HCT116 (cell line): Measurements from ENCODE around the gene POLA1. TPM values are rescaled to one million over a fixed set of nuclear protein-coding genes. Genes with fewer than 3 reads are reported as not detected.

Experiments used
- ATAC-seq: fragments of 200-7000 bp; cut with Tn5 transposase; 2 replicates; pipeline ENCODE4 v1.9.1; 2020; ENCODE audit warnings: mild to moderate bottlenecking, moderate library complexity
- BruUV-seq: library from RNA; stranded (reverse); fragments of 400-500 nt; replicated peaks from 2 replicates; lab custom pipeline; 2021; lab: Mats Ljungman, UMichigan
- CTCF ChIA-PET: fragments of 300-600 bp; sonication (Branson Sonifier 250); formaldehyde crosslinking; loops from one replicate; lab custom pipeline; 2021; ENCODE audit warnings: antibody characterized with exemption; lab: Charles Lee
- POLR2A ChIA-PET: fragments of 300-600, 350-600 bp; sonication (Branson Sonifier 250); formaldehyde crosslinking; loops from one replicate; lab custom pipeline; 2021; ENCODE audit warnings: antibody characterized with exemption; lab: Charles Lee
- RAD21 ChIA-PET, 2 experiments: fragments of 300-600 bp; sonication (Branson Sonifier 250); formaldehyde crosslinking; loops; one replicate each; lab custom pipeline; 2023; ENCODE audit warnings: low total read pairs in 2 of 2; ENCODE audit not compliant: uncharacterized antibody in 2 of 2, unreplicated experiment in 2 of 2, low non-redundant PET in 1 of 2; lab: Charles Lee
- DNase-seq: peaks from one replicate; pipeline ENCODE4 v3.0.0-alpha.2; 2010; ENCODE audit warnings: low read depth, low spot score
- H2AFZ ChIP-seq: fragments of 200-600 bp; shearing (Covaris generic), sonication (generic); 2 replicates; pipeline ENCODE4 v1.6.1; 2017; ENCODE audit warnings: low read depth, mixed run types, mixed read lengths, antibody characterized with exemption, low read length; ENCODE audit not compliant: poor library complexity, severe bottlenecking
- H3K27ac ChIP-seq: 2 replicates; pipeline ENCODE4 v1.5.1; 2012; ENCODE audit warnings: low read depth, low read length
- H3K27me3 ChIP-seq: fragments of 200-600 bp; sonication (generic); 2 replicates; pipeline ENCODE4 v1.6.1; 2016; ENCODE audit warnings: mixed run types, low read length, mixed read lengths; ENCODE audit not compliant: insufficient read depth
- H3K36me3 ChIP-seq, 2 experiments: fragments of 200-500 bp in 1 of 2; fragments of 200-600 bp in 1 of 2; sonication (Bioruptor generic) in 1 of 2; sonication (generic) in 1 of 2; 2 replicates each; pipeline versions ENCODE4 v1.5.1 to v1.6.1; 2014 to 2016; ENCODE audit warnings: low read length in 2 of 2, inconsistent platforms in 1 of 2, mixed read lengths in 1 of 2, mixed run types in 1 of 2; ENCODE audit not compliant: insufficient read depth in 2 of 2, control insufficient read depth in 1 of 2
- H3K4me1 ChIP-seq, 2 experiments: fragments of 200-600 bp in 1 of 2; sonication (generic) in 1 of 2; 2 replicates each; pipeline versions ENCODE4 v1.5.1 to v1.6.1; 2012 to 2017; ENCODE audit warnings: low read length in 2 of 2, inconsistent platforms in 1 of 2, mild to moderate bottlenecking in 1 of 2, mixed read lengths in 1 of 2, mixed run types in 1 of 2, moderate library complexity in 1 of 2; ENCODE audit not compliant: insufficient read depth in 2 of 2, control insufficient read depth in 1 of 2
- H3K4me2 ChIP-seq: fragments of 200-600 bp; sonication (generic); 2 replicates; pipeline ENCODE4 v1.6.1; 2017; ENCODE audit warnings: mixed run types, low read length, mixed read lengths
- H3K4me3 ChIP-seq, 2 experiments: fragments of 200-600 bp in 1 of 2; sonication (generic) in 1 of 2; replicated peaks in 1 of 2; 2 replicates each; pipeline ENCODE4 v1.5.1; 2011 to 2016; ENCODE audit warnings: low read length in 2 of 2, control low read depth in 1 of 2, low read depth in 1 of 2, mild to moderate bottlenecking in 1 of 2, mixed read lengths in 1 of 2, mixed run types in 1 of 2
- H3K79me2 ChIP-seq: fragments of 200-600 bp; sonication (generic); 2 replicates; pipeline ENCODE4 v1.6.1; 2017; ENCODE audit warnings: mild to moderate bottlenecking, mixed run types, low read length, moderate library complexity, mixed read lengths; ENCODE audit not compliant: insufficient read depth
- H3K9ac ChIP-seq: fragments of 200-600 bp; sonication (generic); 2 replicates; pipeline ENCODE4 v1.6.1; 2016; ENCODE audit warnings: low read length, mixed read lengths
- H3K9me2 ChIP-seq: fragments of 200-600 bp; sonication (generic), shearing (Covaris generic); 2 replicates; pipeline ENCODE4 v1.6.1; 2017; ENCODE audit warnings: mixed run types, mild to moderate bottlenecking, moderate library complexity; ENCODE audit not compliant: insufficient read depth
- H3K9me3 ChIP-seq, 2 experiments: fragments of 200-500 bp in 1 of 2; fragments of 200-600 bp in 1 of 2; sonication (Bioruptor generic) in 1 of 2; sonication (generic) in 1 of 2; 2 replicates each; pipeline ENCODE4 v1.6.1; 2014 to 2017; ENCODE audit warnings: low read length in 2 of 2, mixed read lengths in 2 of 2, inconsistent platforms in 1 of 2, low read depth in 1 of 2, mild to moderate bottlenecking in 1 of 2, mixed run types in 1 of 2, moderate library complexity in 1 of 2; ENCODE audit not compliant: control insufficient read depth in 1 of 2, insufficient read depth in 1 of 2
- H4K20me1 ChIP-seq: fragments of 200-600 bp; sonication (generic), shearing (Covaris generic); 2 replicates; pipeline ENCODE4 v1.6.1; 2017; ENCODE audit warnings: mixed run types, mild to moderate bottlenecking, moderate library complexity; ENCODE audit not compliant: insufficient read depth
- CEBPB ChIP-seq: IDR thresholded peaks from 2 replicates; pipeline ENCODE4 v1.6.1; 2012; ENCODE audit warnings: low read depth
- CTCF ChIP-seq, 3 experiments: fragments of 200-600 bp in 1 of 3; sonication (generic) in 1 of 3; IDR thresholded peaks in 2 of 3; conservative IDR thresholded peaks in 1 of 3; 2 replicates each; pipeline ENCODE4 v1.5.1; 2012 to 2017; ENCODE audit warnings: low read depth in 2 of 3, low read length in 2 of 3, antibody characterized with exemption in 1 of 3, borderline replicate concordance in 1 of 3, control low read depth in 1 of 3, mild to moderate bottlenecking in 1 of 3, mixed read lengths in 1 of 3, mixed run types in 1 of 3, moderate library complexity in 1 of 3; ENCODE audit not compliant: insufficient read depth in 1 of 3
- EZH2phosphoT487 ChIP-seq: fragments of 200-600 bp; IDR thresholded peaks from 2 replicates; pipeline ENCODE4 v1.6.1; 2018; ENCODE audit warnings: antibody characterized with exemption, borderline replicate concordance
- MAX ChIP-seq: IDR thresholded peaks from 2 replicates; pipeline ENCODE4 v1.6.1; 2012
- RAD21 ChIP-seq: IDR thresholded peaks from 2 replicates; pipeline ENCODE4 v1.6.1; 2012; ENCODE audit warnings: low read depth, mild to moderate bottlenecking
- ZNF274 ChIP-seq: fragments of 200-500 bp; sonication (Bioruptor generic); IDR thresholded peaks from 2 replicates; pipeline ENCODE4 v1.6.1; 2014; ENCODE audit warnings: mild to moderate bottlenecking, low read depth, low read length, inconsistent platforms
- intact Hi-C: fragments of 100-400 bp; cut with micrococcal nuclease; formaldehyde crosslinking; loops from 2 replicates; pipeline ENCODE4 v1.10.0; 2022
- total RNA-seq: library from RNA; stranded (reverse); gene quantifications from one replicate; pipeline ENCODE4 v1.2.1, GENCODE V29; 2021; ENCODE audit not compliant: unreplicated experiment

Gene POLA1
- total RNA-seq, 1 experiment from 2014 or later, result 27.0 TPM

GRCh38 chrX:24969812-24970211 is 276.1 kb downstream of the POLA1 start:
- ATAC-seq (no peak), DNase-seq (no peak)
- Histone ChIP-seq H3K4me2 (no peak overlapping the region), H3K27me3 (no peaks in the 10 kb centered on the region), H3K36me3 (no peaks in the 10 kb centered on the region), H3K4me3 (no peak overlapping the region), H3K4me1 (no peaks in the 10 kb centered on the region), H3K9me2 (no peaks in the 10 kb centered on the region), H4K20me1 (no peaks in the 10 kb centered on the region), H3K27ac (no peak overlapping the region), H3K9me3 (no peaks in the 10 kb centered on the region), H2AFZ (no peak overlapping the region), H3K79me2 (no peaks in the 10 kb centered on the region), H3K9ac (no peak overlapping the region)
- CTCF ChIA-PET, result no interaction called here
- BruUV-seq, result no TSS peak
- RAD21 ChIA-PET, result no interaction called here
- intact Hi-C loops, result no loop called here
- POLR2A ChIA-PET, result no interaction called here
- TF ChIP-seq EZH2phosphoT487, result no peak
- no peak for TF ChIP-seq ZNF274
- no peak for TF ChIP-seq RAD21
- no peak for TF ChIP-seq CTCF (IDR thresholded peaks at IDR 0.05 in 2 of 3, conservative IDR thresholded peaks at IDR 0.05 in 1 of 3; ENCODE audit: borderline replicate concordance in 1 of 3, insufficient read depth in 1 of 3, low read depth in 2 of 3, low read length in 2 of 3)
- TF ChIP-seq MAX, result no peak
- no peak for TF ChIP-seq CEBPB

GRCh38 chrX:24979081-24979480 is 285.4 kb downstream of the POLA1 start:
- H3K9me2 ChIP-seq, result no peaks in the 10 kb centered on the region
- no peaks in the 10 kb centered on the region for H3K9me3 ChIP-seq
- ChIA-PET POLR2A (no interaction called here), CTCF (no interaction called here), RAD21 (no interaction called here)
- no TSS peak for BruUV-seq
- TF ChIP-seq EZH2phosphoT487, result no peak
- ATAC-seq, result no peak
- DNase-seq, result no peak
- H2AFZ ChIP-seq, result no peak overlapping the region
- H3K4me2 ChIP-seq, result no peak overlapping the region
- no peaks in the 10 kb centered on the region for H3K27me3 ChIP-seq
- H3K4me3 ChIP-seq, result no peak overlapping the region
- no peak overlapping the region for H3K27ac ChIP-seq
- H3K36me3 ChIP-seq, result no peaks in the 10 kb centered on the region
- no peaks in the 10 kb centered on the region for H4K20me1 ChIP-seq
- intact Hi-C loops, result no loop called here
- H3K9ac ChIP-seq, result no peak overlapping the region
- H3K4me1 ChIP-seq, result no peaks in the 10 kb centered on the region
- H3K79me2 ChIP-seq, result no peaks in the 10 kb centered on the region
